Neural progenitor cell (in vitro differentiated cells): ENCODE measurements around the gene FRMPD4. TPM values are rescaled to one million over a fixed set of nuclear protein-coding genes. Genes with fewer than 3 reads are reported as not detected.

Experiments used
- DNase-seq: peaks from one replicate; pipeline ENCODE4 v3.0.0-alpha.2; 2016; ENCODE audit warnings: low spot score
- H2AFZ ChIP-seq: fragments of 200-600 bp; sonication (generic); replicated peaks from 2 replicates; pipeline ENCODE4 v1.6.1; 2016; ENCODE audit warnings: antibody characterized with exemption
- H3F3A ChIP-seq: fragments of 200-600 bp; sonication (generic); 2 replicates; pipeline ENCODE4 v1.6.1; 2016; ENCODE audit warnings: antibody characterized with exemption, low read depth
- H3K27ac ChIP-seq: fragments of 200-600 bp; sonication (generic); 2 replicates; pipeline ENCODE4 v1.5.1; 2016; ENCODE audit warnings: mild to moderate bottlenecking
- H3K27me3 ChIP-seq: fragments of 200-600 bp; sonication (generic); 2 replicates; pipeline ENCODE4 v1.6.1; 2016; ENCODE audit warnings: mild to moderate bottlenecking, moderate library complexity
- H3K36me3 ChIP-seq: fragments of 200-600 bp; sonication (generic); 2 replicates; pipeline ENCODE4 v1.5.1; 2016
- H3K4me1 ChIP-seq: fragments of 200-600 bp; sonication (generic); 2 replicates; pipeline ENCODE4 v1.6.1; 2016; ENCODE audit warnings: mixed run types
- H3K4me2 ChIP-seq: fragments of 200-600 bp; sonication (generic); 2 replicates; pipeline ENCODE4 v1.6.1; 2016
- H3K4me3 ChIP-seq: fragments of 200-600 bp; sonication (generic); 2 replicates; pipeline ENCODE4 v1.5.1; 2016
- H3K79me2 ChIP-seq: fragments of 200-600 bp; sonication (generic); 2 replicates; pipeline ENCODE4 v1.6.1; 2016; ENCODE audit warnings: low read depth
- H3K9ac ChIP-seq: fragments of 200-600 bp; sonication (generic); 2 replicates; pipeline ENCODE4 v1.6.1; 2016
- H3K9me3 ChIP-seq: fragments of 200-600 bp; sonication (generic); 2 replicates; pipeline ENCODE4 v1.5.1; 2016; ENCODE audit warnings: low read depth
- H4K20me1 ChIP-seq: fragments of 200-600 bp; sonication (generic); 2 replicates; pipeline ENCODE4 v1.6.1; 2016; ENCODE audit warnings: low read depth
- H3K27ac Mint-ChIP-seq: 3 replicates; pipeline ENCODE4 v1.8.0; 2021; ENCODE audit warnings: mixed read lengths
- H3K27me3 Mint-ChIP-seq: 2 replicates; pipeline ENCODE4 v1.8.0; 2022; ENCODE audit warnings: low read depth, mild to moderate bottlenecking, inconsistent platforms, moderate library complexity, mixed read lengths; ENCODE audit not compliant: insufficient read depth
- H3K36me3 Mint-ChIP-seq: 3 replicates; pipeline ENCODE4 v1.8.0; 2021; ENCODE audit warnings: mixed read lengths
- H3K4me1 Mint-ChIP-seq: 3 replicates; pipeline ENCODE4 v1.8.0; 2021; ENCODE audit warnings: mixed read lengths
- H3K4me3 Mint-ChIP-seq: 3 replicates; pipeline ENCODE4 v1.8.0; 2021; ENCODE audit warnings: mild to moderate bottlenecking, moderate library complexity, mixed read lengths
- H3K9me3 Mint-ChIP-seq: 3 replicates; pipeline ENCODE4 v1.8.0; 2020; ENCODE audit warnings: mixed read lengths
- EZH2 ChIP-seq: fragments of 200-600 bp; sonication (generic); IDR thresholded peaks from 2 replicates; pipeline ENCODE4 v1.6.1; 2017; ENCODE audit warnings: antibody characterized with exemption, mild to moderate bottlenecking, moderate library complexity
- EZH2phosphoT487 ChIP-seq: fragments of 200-600 bp; sonication (generic); IDR thresholded peaks from 2 replicates; pipeline ENCODE4 v1.6.1; 2017; ENCODE audit warnings: antibody characterized with exemption
- total RNA-seq: library from RNA; depleted of rRNA; stranded (reverse); fragments of >200 nt; gene quantifications from 2 replicates; pipeline ENCODE4 v1.2.3, GENCODE V29; 2015; ENCODE audit warnings: low replicate concordance
- TF ChIP-seq, protein P1 (sequence below): fragments of 200-600 bp; sonication (generic); IDR thresholded peaks from 2 replicates; pipeline ENCODE4 v1.5.1; 2017; ENCODE audit warnings: antibody characterized with exemption, mild to moderate bottlenecking

The FRMPD4 gene
- total RNA-seq, 1 donor from 2014 or later: not detected

DNA sequence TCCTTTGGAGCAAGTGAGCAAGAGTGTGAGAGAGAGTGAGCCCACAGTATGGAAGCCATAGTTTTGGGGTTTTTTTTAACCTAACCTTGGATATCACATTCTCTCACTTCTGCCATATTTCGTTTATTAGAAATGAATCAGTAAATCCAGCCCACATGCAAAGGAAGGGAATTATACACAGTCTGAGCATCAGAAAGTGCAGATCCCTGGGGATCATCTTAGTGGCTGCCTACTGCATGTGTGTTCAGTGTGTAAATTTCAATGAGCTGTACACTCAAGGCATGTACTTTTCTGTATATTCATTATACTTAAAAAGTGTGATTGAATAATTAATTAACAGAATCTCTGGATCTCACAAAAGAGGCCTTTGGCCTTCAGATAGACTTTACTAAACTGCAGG lies 519.2 kb downstream of the FRMPD4 start:
- DNase-seq: no peak
- TF ChIP-seq, protein P1, sequence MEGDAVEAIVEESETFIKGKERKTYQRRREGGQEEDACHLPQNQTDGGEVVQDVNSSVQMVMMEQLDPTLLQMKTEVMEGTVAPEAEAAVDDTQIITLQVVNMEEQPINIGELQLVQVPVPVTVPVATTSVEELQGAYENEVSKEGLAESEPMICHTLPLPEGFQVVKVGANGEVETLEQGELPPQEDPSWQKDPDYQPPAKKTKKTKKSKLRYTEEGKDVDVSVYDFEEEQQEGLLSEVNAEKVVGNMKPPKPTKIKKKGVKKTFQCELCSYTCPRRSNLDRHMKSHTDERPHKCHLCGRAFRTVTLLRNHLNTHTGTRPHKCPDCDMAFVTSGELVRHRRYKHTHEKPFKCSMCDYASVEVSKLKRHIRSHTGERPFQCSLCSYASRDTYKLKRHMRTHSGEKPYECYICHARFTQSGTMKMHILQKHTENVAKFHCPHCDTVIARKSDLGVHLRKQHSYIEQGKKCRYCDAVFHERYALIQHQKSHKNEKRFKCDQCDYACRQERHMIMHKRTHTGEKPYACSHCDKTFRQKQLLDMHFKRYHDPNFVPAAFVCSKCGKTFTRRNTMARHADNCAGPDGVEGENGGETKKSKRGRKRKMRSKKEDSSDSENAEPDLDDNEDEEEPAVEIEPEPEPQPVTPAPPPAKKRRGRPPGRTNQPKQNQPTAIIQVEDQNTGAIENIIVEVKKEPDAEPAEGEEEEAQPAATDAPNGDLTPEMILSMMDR: no peak
- TF ChIP-seq EZH2phosphoT487 (no peak), EZH2 (no peak)
- Histone ChIP-seq H3K36me3 (no peaks in the 10 kb centered on the region), H2AFZ (no peak overlapping the region), H3K79me2 (no peaks in the 10 kb centered on the region), H3F3A (no peaks in the 10 kb centered on the region), H3K9me3 (no peaks in the 10 kb centered on the region), H3K4me3 (no peak overlapping the region), H3K9ac (no peak overlapping the region), H3K27ac (no peak overlapping the region), H4K20me1 (no peaks in the 10 kb centered on the region), H3K4me2 (no peak overlapping the region), H3K27me3 (no peaks in the 10 kb centered on the region), H3K4me1 (no peaks in the 10 kb centered on the region)
- Mint-ChIP-seq H3K4me3 (no peak overlapping the region), H3K4me1 (no peaks in the 10 kb centered on the region), H3K9me3 (no peaks in the 10 kb centered on the region), H3K27ac (no peak overlapping the region), H3K36me3 (no peaks in the 10 kb centered on the region), H3K27me3 (peaks cover 2% of the 10 kb centered on the region)

DNA sequence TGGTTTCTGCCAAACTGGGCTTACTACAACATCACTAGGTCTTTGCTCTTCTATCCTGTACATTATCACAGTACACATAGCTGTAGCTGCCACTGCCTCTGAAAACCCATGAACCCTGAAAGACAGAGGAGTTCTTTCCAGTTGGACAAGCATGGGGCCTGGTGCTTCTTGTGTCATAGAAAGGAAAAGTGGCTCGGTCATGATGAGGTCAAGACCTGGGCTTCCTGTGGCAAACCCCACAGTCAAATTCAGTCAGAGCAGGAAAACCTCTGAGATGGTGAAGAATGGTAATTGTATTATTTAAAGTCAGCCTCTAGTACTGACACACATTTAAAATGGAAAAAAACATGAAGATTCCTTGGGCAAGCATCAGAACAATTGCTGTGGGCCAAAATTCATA lies 519.6 kb downstream of the FRMPD4 start:
- Histone ChIP-seq H3K27me3 (no peaks in the 10 kb centered on the region), H3K9me3 (no peaks in the 10 kb centered on the region), H3K27ac (no peak overlapping the region), H3K4me2 (no peak overlapping the region), H3K9ac (no peak overlapping the region), H3K36me3 (no peaks in the 10 kb centered on the region), H3K79me2 (no peaks in the 10 kb centered on the region), H3K4me3 (no peak overlapping the region), H3K4me1 (no peaks in the 10 kb centered on the region), H4K20me1 (no peaks in the 10 kb centered on the region), H2AFZ (no peak overlapping the region), H3F3A (no peaks in the 10 kb centered on the region)
- Mint-ChIP-seq H3K4me3 (no peak overlapping the region), H3K27ac (no peak overlapping the region), H3K4me1 (no peaks in the 10 kb centered on the region), H3K9me3 (peaks cover 3% of the 10 kb centered on the region), H3K36me3 (no peaks in the 10 kb centered on the region), H3K27me3 (peaks cover 2% of the 10 kb centered on the region)
- no peak for TF ChIP-seq EZH2phosphoT487
- TF ChIP-seq EZH2: no peak
- TF ChIP-seq, protein P1: no peak
- no peak for DNase-seq

DNA sequence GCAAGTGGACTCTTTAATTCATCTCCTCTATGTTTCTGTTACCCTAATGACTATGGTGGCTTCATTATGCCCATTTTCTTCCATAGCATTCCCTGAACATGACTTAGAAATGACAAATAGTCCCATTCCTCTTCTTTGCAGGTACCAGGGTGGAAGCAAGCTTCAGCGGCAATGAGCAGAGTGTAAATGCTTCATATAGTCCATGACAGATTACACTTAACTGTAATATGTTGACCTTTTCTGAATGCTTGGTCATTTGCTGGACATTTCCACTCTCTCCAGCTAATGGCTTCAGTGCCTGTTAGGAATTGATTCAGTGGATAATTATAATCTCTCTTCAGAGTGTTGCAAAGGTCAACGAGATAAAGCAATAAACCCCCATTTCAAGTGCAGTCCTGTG lies 523.2 kb downstream of the FRMPD4 start:
- no peak for DNase-seq
- H3F3A ChIP-seq: no peaks in the 10 kb centered on the region
- no peaks in the 10 kb centered on the region for H3K9me3 ChIP-seq
- no peaks in the 10 kb centered on the region for H3K36me3 ChIP-seq
- no peaks in the 10 kb centered on the region for H3K4me1 Mint-ChIP-seq
- no peak overlapping the region for H3K4me3 ChIP-seq
- no peak overlapping the region for H3K9ac ChIP-seq
- no peaks in the 10 kb centered on the region for H3K36me3 Mint-ChIP-seq
- no peaks in the 10 kb centered on the region for H4K20me1 ChIP-seq
- peaks cover 2% of the 10 kb centered on the region for H3K27me3 Mint-ChIP-seq
- H3K27ac Mint-ChIP-seq: no peak overlapping the region
- TF ChIP-seq, protein P1: no peak
- TF ChIP-seq EZH2 (no peak), EZH2phosphoT487 (no peak)
- no peak overlapping the region for H3K4me3 Mint-ChIP-seq
- H3K27ac ChIP-seq: no peak overlapping the region
- H2AFZ ChIP-seq: no peak overlapping the region
- H3K4me1 ChIP-seq: no peaks in the 10 kb centered on the region
- peaks cover 6% of the 10 kb centered on the region for H3K9me3 Mint-ChIP-seq
- no peaks in the 10 kb centered on the region for H3K79me2 ChIP-seq
- no peaks in the 10 kb centered on the region for H3K27me3 ChIP-seq
- H3K4me2 ChIP-seq: no peak overlapping the region
